Prostate gland (tissue), 2 donors: ENCODE results near the gene PAFAH1B1.

Source experiments
- POLR2A ChIP-seq: fragments of 450-650 bp; IDR thresholded peaks from one replicate; pipeline ENCODE4 v1.6.1; 2016; ENCODE audit warnings: antibody characterized with exemption, mild to moderate bottlenecking
- POLR2AphosphoS5 ChIP-seq: sonication (generic); formaldehyde crosslinking; IDR thresholded peaks from one replicate; pipeline ENCODE4 v1.6.1; 2017; ENCODE audit warnings: antibody characterized with exemption
- TF ChIP-seq, protein P1 (sequence below), 4 experiments: fragments of 200-600 bp in 2 of 4; fragments of 450-650 bp in 2 of 4; sonication (generic) in 2 of 4; IDR thresholded peaks; 1 replicate in 3 of 4; 2 replicates in 1 of 4; pipeline ENCODE4 v1.5.1; 2016 to 2019; ENCODE audit warnings: antibody characterized with exemption in 4 of 4, mild to moderate bottlenecking in 2 of 4, moderate library complexity in 2 of 4

GRCh38 chr17:2730764-2731353 is 137.4 kb downstream of the PAFAH1B1 start:
- TF ChIP-seq, protein P1, sequence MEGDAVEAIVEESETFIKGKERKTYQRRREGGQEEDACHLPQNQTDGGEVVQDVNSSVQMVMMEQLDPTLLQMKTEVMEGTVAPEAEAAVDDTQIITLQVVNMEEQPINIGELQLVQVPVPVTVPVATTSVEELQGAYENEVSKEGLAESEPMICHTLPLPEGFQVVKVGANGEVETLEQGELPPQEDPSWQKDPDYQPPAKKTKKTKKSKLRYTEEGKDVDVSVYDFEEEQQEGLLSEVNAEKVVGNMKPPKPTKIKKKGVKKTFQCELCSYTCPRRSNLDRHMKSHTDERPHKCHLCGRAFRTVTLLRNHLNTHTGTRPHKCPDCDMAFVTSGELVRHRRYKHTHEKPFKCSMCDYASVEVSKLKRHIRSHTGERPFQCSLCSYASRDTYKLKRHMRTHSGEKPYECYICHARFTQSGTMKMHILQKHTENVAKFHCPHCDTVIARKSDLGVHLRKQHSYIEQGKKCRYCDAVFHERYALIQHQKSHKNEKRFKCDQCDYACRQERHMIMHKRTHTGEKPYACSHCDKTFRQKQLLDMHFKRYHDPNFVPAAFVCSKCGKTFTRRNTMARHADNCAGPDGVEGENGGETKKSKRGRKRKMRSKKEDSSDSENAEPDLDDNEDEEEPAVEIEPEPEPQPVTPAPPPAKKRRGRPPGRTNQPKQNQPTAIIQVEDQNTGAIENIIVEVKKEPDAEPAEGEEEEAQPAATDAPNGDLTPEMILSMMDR (IDR thresholded peaks at IDR 0.05): no peak
- TF ChIP-seq POLR2A: no peak
- no peak for TF ChIP-seq POLR2AphosphoS5
